ENCODE data around the gene AKR1D1. TPM values are rescaled to one million over a fixed set of nuclear protein-coding genes. Genes with fewer than 3 reads are reported as not detected.

The AKR1D1 gene
- 0.25 TPM for polyA plus RNA-seq (2013, experiment 1 of 2)
- 0.25 TPM for polyA plus RNA-seq (2013, experiment 2 of 2)

- no peak within 1 kb of the TSS for H2AK5ac ChIP-seq (ENCODE audit: low read length)
- no peaks in the 10 kb centered on the region for H3K79me2 ChIP-seq (ENCODE audit: control insufficient read depth, insufficient read depth, low read length)
- no peak within 1 kb of the TSS for H3K56ac ChIP-seq (ENCODE audit: low read length)
- H3K23ac ChIP-seq (ENCODE audit: low read length), result no peak within 1 kb of the TSS
- H2BK15ac ChIP-seq (replicated peaks; ENCODE audit: low read depth), result no peak within 1 kb of the TSS
- no peak within 1 kb of the TSS for H3K4ac ChIP-seq (ENCODE audit: low read depth, low read length)
- H3K4me3 ChIP-seq (ENCODE audit: low read length), result no peak within 1 kb of the TSS
- H2BK120ac ChIP-seq (ENCODE audit: low read depth, low read length), result no peak within 1 kb of the TSS
- H3K18ac ChIP-seq (ENCODE audit: low read length), result no peak within 1 kb of the TSS
- H3K9ac ChIP-seq (ENCODE audit: low read length), result no peak within 1 kb of the TSS
- H4K5ac ChIP-seq (ENCODE audit: low read length), result no peak within 1 kb of the TSS
- H3K36me3 ChIP-seq (ENCODE audit: control insufficient read depth, insufficient read depth, low read length), result no peaks in the 10 kb centered on the region
- no peaks in the 10 kb centered on the region for H3K27me3 ChIP-seq (ENCODE audit: insufficient read depth, low read length, poor library complexity)
- no peak within 1 kb of the TSS for H2BK5ac ChIP-seq (ENCODE audit: low read length)
- H3K79me1 ChIP-seq (ENCODE audit: low read length), result no peaks in the 10 kb centered on the region
- WGBS (ENCODE audit: extremely low coverage, insufficient coverage, low lambda C conversion rate), result no CpG with 5 or more reads among the region's 3 CpGs
- H3K27ac ChIP-seq (ENCODE audit: low read depth, low read length), result no peak within 1 kb of the TSS
- no peaks in the 10 kb centered on the region for H3K4me1 ChIP-seq (ENCODE audit: control insufficient read depth, low read depth, low read length)
- no peak within 1 kb of the TSS for H4K8ac ChIP-seq (ENCODE audit: low read depth, low read length)
- no peak for DNase-seq
- no peak within 1 kb of the TSS for H3K4me2 ChIP-seq (ENCODE audit: low read length)
Observed at GRCh38 chr7:138076196-138076595, at the start of gene AKR1D1. TSS of gene AKR1D1 (plus strand) at chr7:138076459. CDS start at chr7:138076519, 60 bp downstream.

GRCh38 chr7:138027100-138027499 lies 49.2 kb upstream of the AKR1D1 start:
- no peak overlapping the region for H3K27ac ChIP-seq (ENCODE audit: low read depth, low read length)
- no peaks in the 10 kb centered on the region for H3K79me1 ChIP-seq (ENCODE audit: low read length)
- H3K4me1 ChIP-seq (ENCODE audit: control insufficient read depth, low read depth, low read length), result peaks cover 3% of the 10 kb centered on the region
- H3K18ac ChIP-seq (ENCODE audit: low read length), result no peak overlapping the region
- peak overlapping the region; percentile 69 for H3K56ac ChIP-seq (ENCODE audit: low read length)
- H3K23ac ChIP-seq (ENCODE audit: low read length), result no peak overlapping the region
- no peak overlapping the region for H3K4me2 ChIP-seq (ENCODE audit: low read length)
- H3K36me3 ChIP-seq (ENCODE audit: control insufficient read depth, insufficient read depth, low read length), result no peaks in the 10 kb centered on the region
- H2BK15ac ChIP-seq (replicated peaks; ENCODE audit: low read depth), result no peak overlapping the region
- no peak overlapping the region for H3K4me3 ChIP-seq (ENCODE audit: low read length)
- no peak overlapping the region for H4K8ac ChIP-seq (ENCODE audit: low read depth, low read length)
- no peaks in the 10 kb centered on the region for H3K27me3 ChIP-seq (ENCODE audit: insufficient read depth, low read length, poor library complexity)
- no peak overlapping the region for H2AK5ac ChIP-seq (ENCODE audit: low read length)
- H3K9ac ChIP-seq (ENCODE audit: low read length), result no peak overlapping the region
- H2BK5ac ChIP-seq (ENCODE audit: low read length), result peak overlapping the region; percentile 100
- no CpG with 5 or more reads among the region's 2 CpGs for WGBS (ENCODE audit: extremely low coverage, insufficient coverage, low lambda C conversion rate)
- H2BK120ac ChIP-seq (ENCODE audit: low read depth, low read length), result no peak overlapping the region
- peak overlapping the region; percentile 22 for H3K4ac ChIP-seq (ENCODE audit: low read depth, low read length)
- no peak overlapping the region for H4K5ac ChIP-seq (ENCODE audit: low read length)
- no peaks in the 10 kb centered on the region for H3K79me2 ChIP-seq (ENCODE audit: control insufficient read depth, insufficient read depth, low read length)
- peak; percentile 69 for DNase-seq

DNA sequence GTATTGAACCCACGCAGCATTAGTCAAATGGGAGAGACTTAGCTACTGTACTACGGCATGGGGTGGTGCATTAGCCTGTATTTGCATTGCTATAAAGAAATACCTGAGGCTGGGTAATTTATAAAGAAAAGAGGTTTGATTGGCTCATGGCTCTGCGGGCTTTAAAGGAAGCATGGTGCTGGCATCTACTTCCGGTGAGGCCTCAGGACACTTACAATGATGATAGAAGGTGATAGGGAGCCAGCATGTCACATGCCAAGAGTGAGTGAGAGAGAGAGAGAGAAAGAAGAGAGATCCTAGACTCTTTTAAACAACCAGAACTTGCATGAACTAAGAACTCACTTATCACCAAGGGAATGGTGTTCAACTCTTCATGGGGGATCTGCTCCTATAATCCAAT lies 47.1 kb upstream of the AKR1D1 start:
- Histone ChIP-seq H3K56ac (ENCODE audit: low read length) (peak overlapping the region; percentile 46), H3K4me3 (ENCODE audit: low read length) (no peak overlapping the region), H2AK5ac (ENCODE audit: low read length) (peak overlapping the region; percentile 73), H4K5ac (ENCODE audit: low read length) (no peak overlapping the region), H3K36me3 (ENCODE audit: control insufficient read depth, insufficient read depth, low read length) (no peaks in the 10 kb centered on the region), H3K4me1 (ENCODE audit: control insufficient read depth, low read depth, low read length) (peaks cover 3% of the 10 kb centered on the region), H4K8ac (ENCODE audit: low read depth, low read length) (no peak overlapping the region), H3K4ac (ENCODE audit: low read depth, low read length) (peak overlapping the region; percentile 93), H3K9ac (ENCODE audit: low read length) (no peak overlapping the region), H3K27ac (ENCODE audit: low read depth, low read length) (peak overlapping the region; percentile 3), H3K79me1 (ENCODE audit: low read length) (no peaks in the 10 kb centered on the region), H3K18ac (ENCODE audit: low read length) (peak overlapping the region; percentile 92), H2BK120ac (ENCODE audit: low read depth, low read length) (peak overlapping the region; percentile 78), H2BK15ac (replicated peaks; ENCODE audit: low read depth) (peak overlapping the region; percentile 92), H3K27me3 (ENCODE audit: insufficient read depth, low read length, poor library complexity) (no peaks in the 10 kb centered on the region), H2BK5ac (ENCODE audit: low read length) (peak overlapping the region; percentile 79), H3K23ac (ENCODE audit: low read length) (no peak overlapping the region), H3K4me2 (ENCODE audit: low read length) (no peak overlapping the region), H3K79me2 (ENCODE audit: control insufficient read depth, insufficient read depth, low read length) (no peaks in the 10 kb centered on the region)
- no CpG with 5 or more reads among the region's 4 CpGs for WGBS (ENCODE audit: extremely low coverage, insufficient coverage, low lambda C conversion rate)
- DNase-seq, result peak; percentile 87

- Histone ChIP-seq H3K23ac (ENCODE audit: low read length) (no peak overlapping the region), H3K18ac (ENCODE audit: low read length) (peak overlapping the region; percentile 78), H3K36me3 (ENCODE audit: control insufficient read depth, insufficient read depth, low read length) (no peaks in the 10 kb centered on the region), H2AK5ac (ENCODE audit: low read length) (no peak overlapping the region), H3K4me2 (ENCODE audit: low read length) (no peak overlapping the region), H3K4me1 (ENCODE audit: control insufficient read depth, low read depth, low read length) (peaks cover 3% of the 10 kb centered on the region), H3K9ac (ENCODE audit: low read length) (no peak overlapping the region), H3K79me1 (ENCODE audit: low read length) (no peaks in the 10 kb centered on the region), H3K27ac (ENCODE audit: low read depth, low read length) (peak overlapping the region; percentile 79), H3K4me3 (ENCODE audit: low read length) (no peak overlapping the region), H2BK15ac (replicated peaks; ENCODE audit: low read depth) (no peak overlapping the region), H3K79me2 (ENCODE audit: control insufficient read depth, insufficient read depth, low read length) (no peaks in the 10 kb centered on the region), H3K4ac (ENCODE audit: low read depth, low read length) (no peak overlapping the region), H2BK5ac (ENCODE audit: low read length) (no peak overlapping the region), H4K8ac (ENCODE audit: low read depth, low read length) (no peak overlapping the region), H3K56ac (ENCODE audit: low read length) (no peak overlapping the region), H4K5ac (ENCODE audit: low read length) (no peak overlapping the region), H3K27me3 (ENCODE audit: insufficient read depth, low read length, poor library complexity) (no peaks in the 10 kb centered on the region), H2BK120ac (ENCODE audit: low read depth, low read length) (peak overlapping the region; percentile 45)
- peak; percentile 86 for DNase-seq
- WGBS (ENCODE audit: extremely low coverage, insufficient coverage, low lambda C conversion rate), result no CpG with 5 or more reads among the region's 2 CpGs
Observed at GRCh38 chr7:138029941-138030340, 46.3 kb upstream of the AKR1D1 start.

DNA sequence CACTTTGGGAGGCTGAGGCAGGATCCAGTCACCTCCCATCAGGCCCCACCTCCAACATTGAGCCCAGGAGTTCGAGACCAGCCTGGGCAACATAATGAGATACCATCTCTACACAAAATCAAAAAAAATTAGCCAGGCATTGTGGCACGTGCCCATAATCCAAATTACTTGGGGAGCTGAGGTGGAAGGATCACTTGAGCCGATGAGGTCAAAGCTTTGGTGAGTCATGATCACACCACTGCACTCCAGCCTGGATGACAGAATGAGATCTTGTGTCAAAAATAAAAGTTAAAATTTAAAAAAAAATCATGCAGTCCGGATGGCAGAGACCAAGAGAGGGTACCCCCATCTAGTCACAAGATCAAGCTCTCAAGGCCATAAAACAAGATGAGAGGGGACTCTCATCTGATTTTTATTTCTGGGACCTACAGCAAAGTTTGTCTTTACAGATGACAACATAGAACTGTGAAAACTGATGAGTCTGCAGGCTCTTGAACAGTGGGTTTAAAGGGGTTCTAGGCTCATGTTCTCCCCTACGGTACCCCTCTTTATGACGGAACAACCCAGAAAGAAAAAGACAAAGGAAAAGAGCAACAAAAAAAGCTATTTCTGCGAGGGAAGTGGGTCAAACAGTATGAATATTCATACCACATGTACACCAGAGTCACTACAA lies 45.4 kb upstream of the AKR1D1 start:
- Histone ChIP-seq H4K5ac (ENCODE audit: low read length) (peak overlapping the region; percentile 72), H3K4me3 (ENCODE audit: low read length) (no peak overlapping the region), H2AK5ac (ENCODE audit: low read length) (no peak overlapping the region), H3K9ac (ENCODE audit: low read length) (peak overlapping the region; percentile 22), H3K4ac (ENCODE audit: low read depth, low read length) (peak overlapping the region; percentile 93), H3K18ac (ENCODE audit: low read length) (peak overlapping the region; percentile 78), H3K27ac (ENCODE audit: low read depth, low read length) (peak overlapping the region; percentile 79), H4K8ac (ENCODE audit: low read depth, low read length) (peak overlapping the region; percentile 66), H3K27me3 (ENCODE audit: insufficient read depth, low read length, poor library complexity) (no peaks in the 10 kb centered on the region), H3K4me1 (ENCODE audit: control insufficient read depth, low read depth, low read length) (peaks cover 3% of the 10 kb centered on the region), H3K23ac (ENCODE audit: low read length) (no peak overlapping the region), H3K79me1 (ENCODE audit: low read length) (no peaks in the 10 kb centered on the region), H3K36me3 (ENCODE audit: control insufficient read depth, insufficient read depth, low read length) (no peaks in the 10 kb centered on the region), H3K79me2 (ENCODE audit: control insufficient read depth, insufficient read depth, low read length) (no peaks in the 10 kb centered on the region), H3K4me2 (ENCODE audit: low read length) (no peak overlapping the region), H3K56ac (ENCODE audit: low read length) (peak overlapping the region; percentile 78), H2BK5ac (ENCODE audit: low read length) (peak overlapping the region; percentile 99), H2BK15ac (replicated peaks; ENCODE audit: low read depth) (peak overlapping the region; percentile 94), H2BK120ac (ENCODE audit: low read depth, low read length) (peak overlapping the region; percentile 98)
- whole genome bisulfite sequencing (ENCODE audit: extremely low coverage, insufficient coverage, low lambda C conversion rate), result no CpG with 5 or more reads among the region's 7 CpGs
- no peak for DNase-seq

- no peak overlapping the region for H3K9ac ChIP-seq (ENCODE audit: low read length)
- H3K23ac ChIP-seq (ENCODE audit: low read length), result no peak overlapping the region
- H3K36me3 ChIP-seq (ENCODE audit: control insufficient read depth, insufficient read depth, low read length), result no peaks in the 10 kb centered on the region
- H3K27me3 ChIP-seq (ENCODE audit: insufficient read depth, low read length, poor library complexity), result no peaks in the 10 kb centered on the region
- no peak overlapping the region for H2AK5ac ChIP-seq (ENCODE audit: low read length)
- H4K8ac ChIP-seq (ENCODE audit: low read depth, low read length), result no peak overlapping the region
- H3K4me2 ChIP-seq (ENCODE audit: low read length), result no peak overlapping the region
- no peaks in the 10 kb centered on the region for H3K79me1 ChIP-seq (ENCODE audit: low read length)
- no peak overlapping the region for H3K56ac ChIP-seq (ENCODE audit: low read length)
- peak overlapping the region; percentile 96 for H2BK15ac ChIP-seq (replicated peaks; ENCODE audit: low read depth)
- no peak for DNase-seq
- H2BK5ac ChIP-seq (ENCODE audit: low read length), result peak overlapping the region; percentile 74
- H4K5ac ChIP-seq (ENCODE audit: low read length), result no peak overlapping the region
- H3K27ac ChIP-seq (ENCODE audit: low read depth, low read length), result no peak overlapping the region
- H2BK120ac ChIP-seq (ENCODE audit: low read depth, low read length), result peak overlapping the region; percentile 45
- peak overlapping the region; percentile 84 for H3K18ac ChIP-seq (ENCODE audit: low read length)
- H3K4ac ChIP-seq (ENCODE audit: low read depth, low read length), result peak overlapping the region; percentile 52
- no peaks in the 10 kb centered on the region for H3K79me2 ChIP-seq (ENCODE audit: control insufficient read depth, insufficient read depth, low read length)
- H3K4me3 ChIP-seq (ENCODE audit: low read length), result no peak overlapping the region
- H3K4me1 ChIP-seq (ENCODE audit: control insufficient read depth, low read depth, low read length), result peaks cover 2% of the 10 kb centered on the region
Observed at GRCh38 chr7:138032186-138032585, 44.1 kb upstream of the AKR1D1 start.

Data from mesendoderm (in vitro differentiated cells).